ENCODE measurements around the gene HS3ST3B1.

HS3ST3B1 gene

DNA sequence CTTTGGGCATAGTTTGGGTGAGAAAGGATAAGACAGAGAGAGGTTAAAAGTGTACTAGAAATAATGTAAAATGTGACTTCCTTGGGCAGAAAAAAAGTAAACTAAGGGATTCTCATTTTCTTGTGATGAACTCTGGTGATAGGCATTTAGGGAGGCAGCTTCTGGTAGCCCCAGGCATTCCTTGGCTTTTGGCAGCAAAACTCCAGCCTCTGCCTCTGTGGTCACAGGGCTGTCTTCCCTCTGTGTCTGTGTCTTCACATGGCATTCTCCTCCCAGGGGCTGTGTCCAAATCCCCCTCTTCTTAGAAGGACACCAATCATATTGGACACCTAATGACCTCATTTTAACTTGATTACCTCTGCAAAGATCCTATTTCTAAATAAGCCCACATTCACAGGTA is 54.7 kb downstream of the HS3ST3B1 start:
- DNase-seq, result no peak

DNA sequence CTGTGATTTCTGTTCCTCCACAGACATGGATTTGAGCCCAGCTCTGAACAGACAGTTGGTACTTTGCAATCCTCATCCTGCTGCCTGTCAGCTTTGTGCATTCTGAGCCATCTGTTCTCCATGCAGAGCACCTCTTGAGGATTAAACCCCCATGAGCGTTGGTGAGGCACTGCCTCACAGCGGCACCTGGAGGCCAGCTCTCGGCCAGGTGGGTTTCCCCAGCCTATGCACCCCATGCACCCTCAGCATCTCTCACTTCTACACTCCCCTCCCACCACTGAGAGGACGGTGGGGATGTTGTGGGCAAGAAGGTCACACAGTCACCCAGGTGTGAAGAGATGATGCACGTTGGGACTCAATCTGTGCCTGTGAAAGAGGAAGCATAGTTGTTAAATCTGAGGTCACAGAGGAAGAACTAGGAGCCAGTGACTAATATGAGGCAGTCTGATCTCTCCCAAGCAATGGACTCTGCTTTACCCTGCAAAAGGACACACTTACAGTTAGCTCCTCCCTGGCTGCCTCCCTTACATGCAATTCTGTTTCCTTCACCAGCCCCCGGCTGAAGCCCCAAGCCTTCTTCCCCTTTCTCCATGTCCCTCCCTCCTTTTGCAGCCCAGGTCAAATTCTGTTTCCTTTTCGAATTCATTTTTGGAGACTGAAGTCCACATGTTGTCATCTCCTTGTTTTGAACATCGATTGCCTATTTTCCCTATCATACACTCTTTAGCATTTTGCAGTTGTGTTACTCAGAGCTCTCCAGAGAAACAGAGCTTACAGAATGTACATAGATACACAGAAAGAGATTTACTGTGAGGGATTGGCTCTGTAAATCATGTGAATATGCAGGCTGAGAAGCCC is 58.5 kb downstream of the HS3ST3B1 start:
- no peak for DNase-seq

DNA sequence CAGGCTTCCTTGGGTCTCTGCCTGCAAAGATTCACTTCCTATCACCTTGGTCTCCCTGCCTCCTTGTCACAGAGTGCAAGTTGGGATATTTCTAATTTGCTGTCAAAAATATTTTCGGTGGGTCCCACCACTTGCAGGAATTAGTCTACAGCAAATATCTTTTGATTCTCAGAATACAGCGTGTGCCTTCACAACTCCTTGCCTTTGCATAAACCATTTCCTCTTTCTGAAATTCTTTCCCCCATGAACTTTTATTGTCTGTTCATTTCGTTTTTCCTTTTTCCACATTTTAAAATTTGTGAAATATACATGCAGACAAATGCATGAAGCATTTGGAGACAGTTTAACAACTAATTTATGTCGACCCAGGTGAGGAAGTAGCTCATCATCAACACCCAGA is 60.0 kb downstream of the HS3ST3B1 start:
- no peak for DNase-seq

DNA sequence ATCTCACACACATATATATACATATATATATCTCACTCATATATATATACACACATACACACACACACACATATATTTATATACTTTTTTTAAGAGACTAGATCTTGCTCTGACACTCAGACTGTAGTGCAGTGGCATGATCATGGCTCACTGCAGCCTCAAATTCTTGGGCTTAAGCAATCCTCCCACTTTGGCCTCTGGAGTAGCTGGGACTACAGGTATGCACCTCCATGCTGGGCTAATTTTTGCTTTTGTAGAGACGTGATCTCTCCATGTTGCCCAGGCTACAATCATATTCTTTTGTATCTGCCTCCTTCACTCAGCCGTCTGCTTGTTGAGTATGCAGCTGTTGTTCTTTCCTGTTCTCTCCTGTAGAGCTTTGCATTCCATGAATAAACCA is 60.6 kb downstream of the HS3ST3B1 start:
- no peak for DNase-seq

DNA sequence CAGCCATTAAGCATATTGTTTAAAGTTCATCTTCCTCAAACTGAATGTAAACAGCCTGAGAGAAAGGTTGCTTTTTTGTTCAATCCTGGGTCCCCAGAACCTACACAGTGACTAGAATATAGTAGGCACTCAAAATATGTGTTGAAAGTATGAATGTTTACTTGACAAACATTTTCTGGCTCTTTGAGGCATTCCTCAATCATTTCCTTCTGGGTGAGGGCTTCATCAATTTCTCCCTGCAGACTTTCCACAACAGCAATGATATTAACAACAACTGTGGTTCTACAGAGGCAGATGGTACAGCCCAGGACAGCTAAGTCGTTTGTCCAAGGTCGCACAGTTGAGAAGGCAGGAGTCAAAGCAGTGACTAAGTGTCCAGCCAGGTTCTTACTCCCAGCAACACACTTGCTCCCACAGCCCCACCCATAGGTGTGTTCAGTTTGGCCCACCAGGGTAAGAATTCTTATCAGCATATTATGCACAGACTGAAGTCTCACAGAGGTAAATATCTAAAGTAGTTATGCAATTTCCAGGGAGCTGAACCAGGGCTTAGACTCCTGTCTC is 61.1 kb downstream of the HS3ST3B1 start:
- no peak for DNase-seq

DNA sequence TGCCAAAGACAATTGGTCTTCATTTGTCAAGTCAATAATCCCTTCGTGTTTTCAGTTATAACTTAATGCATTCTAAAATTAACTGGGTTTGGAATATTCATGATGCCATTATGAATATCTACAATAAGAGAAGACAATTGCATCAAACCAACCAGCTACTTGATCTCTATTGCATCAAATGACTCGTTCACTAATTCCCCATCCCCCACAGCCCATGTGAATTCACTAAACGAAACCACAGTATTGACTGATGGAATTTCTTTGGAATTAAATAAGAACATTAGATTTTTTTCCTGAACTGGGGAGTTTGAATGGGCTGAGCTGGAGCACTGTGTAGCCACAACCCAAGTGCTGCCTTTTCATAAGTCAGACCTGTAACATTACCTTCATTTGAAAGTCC is 65.3 kb downstream of the HS3ST3B1 start:
- DNase-seq, result no peak

DNA sequence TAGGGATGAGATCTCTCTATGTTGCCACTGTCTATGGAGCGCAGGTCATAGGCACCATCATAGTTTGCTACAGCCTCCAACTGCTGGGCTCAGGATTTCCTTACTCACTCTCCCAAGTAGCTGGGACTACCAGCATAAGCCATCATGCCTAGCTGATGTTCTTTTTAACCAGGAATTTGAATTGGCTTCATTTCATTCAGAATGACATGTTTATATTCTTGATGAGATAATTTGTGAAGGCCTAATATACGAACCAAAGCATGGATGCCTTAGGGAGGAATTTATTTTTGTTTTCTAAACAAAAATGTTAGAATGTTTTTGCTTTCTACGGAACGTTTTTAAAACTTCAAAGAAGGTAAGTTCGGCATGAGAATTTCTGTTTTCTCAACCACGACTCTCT is 71.6 kb downstream of the HS3ST3B1 start:
- DNase-seq, result no peak

DNA sequence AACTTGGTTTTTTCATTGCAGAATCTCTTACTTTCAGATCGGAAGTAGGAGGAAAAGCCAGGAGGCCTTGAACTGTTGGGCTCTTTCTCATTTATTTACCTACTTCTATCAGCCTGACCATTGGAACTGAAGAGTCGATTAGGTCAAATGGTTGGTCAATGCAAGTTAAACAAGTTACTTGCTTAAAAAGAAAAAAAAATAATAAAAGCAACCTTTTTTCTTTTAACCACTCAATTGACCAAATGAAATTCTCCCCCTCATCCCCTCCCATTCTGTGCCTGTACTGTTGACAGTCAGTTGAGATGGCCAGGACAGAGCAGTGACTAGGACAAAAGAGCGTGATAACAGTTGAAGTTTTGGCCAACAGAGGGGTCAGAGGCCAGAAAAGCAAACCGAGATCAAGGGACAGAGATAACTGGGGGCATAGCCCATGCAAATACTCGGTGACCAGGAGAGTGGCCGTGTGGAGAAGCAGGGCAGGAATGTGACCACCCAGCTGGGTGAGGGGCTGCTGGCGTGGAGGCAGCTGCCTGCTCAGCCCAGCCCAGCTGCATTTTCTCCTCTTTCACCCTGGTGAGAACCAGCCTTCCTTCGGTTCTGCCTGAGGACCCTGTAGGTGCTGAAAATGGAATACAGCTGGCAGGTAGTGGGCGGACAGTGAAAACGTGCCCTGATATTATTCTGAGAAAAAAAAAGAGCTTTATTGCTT is 72.2 kb downstream of the HS3ST3B1 start:
- DNase-seq, result no peak

DNA sequence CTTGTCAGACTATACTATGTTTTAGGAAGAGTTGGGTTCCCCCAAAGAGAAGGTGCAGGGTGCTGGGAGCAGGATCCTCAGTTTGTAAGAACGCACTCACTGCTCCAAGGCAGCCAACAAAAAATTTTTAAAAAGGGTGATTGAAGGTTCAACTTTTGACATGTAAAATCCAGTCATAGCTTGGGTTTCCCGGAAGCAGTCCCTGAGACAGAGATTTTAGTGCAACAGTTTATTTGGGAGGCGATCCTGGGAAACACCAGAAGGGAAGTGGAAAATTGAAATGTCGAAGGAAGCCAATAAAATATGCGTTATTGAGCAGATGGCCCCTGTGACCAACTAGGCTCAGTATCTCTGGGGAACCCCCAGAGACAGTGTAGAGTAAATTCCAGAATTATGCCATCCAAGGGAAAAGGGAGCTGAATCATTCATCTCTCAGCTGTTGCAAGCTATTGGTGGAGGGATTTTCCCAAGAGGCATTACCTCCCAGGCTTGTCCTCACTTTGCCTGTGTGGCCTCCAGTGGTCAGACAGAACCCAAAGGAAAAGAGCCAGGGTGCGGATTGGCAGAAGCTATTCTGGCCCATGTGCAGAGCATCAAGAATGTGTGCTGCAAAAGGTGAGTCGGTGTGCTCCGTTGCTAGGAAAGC is 72.9 kb downstream of the HS3ST3B1 start:
- no peak for DNase-seq

DNA sequence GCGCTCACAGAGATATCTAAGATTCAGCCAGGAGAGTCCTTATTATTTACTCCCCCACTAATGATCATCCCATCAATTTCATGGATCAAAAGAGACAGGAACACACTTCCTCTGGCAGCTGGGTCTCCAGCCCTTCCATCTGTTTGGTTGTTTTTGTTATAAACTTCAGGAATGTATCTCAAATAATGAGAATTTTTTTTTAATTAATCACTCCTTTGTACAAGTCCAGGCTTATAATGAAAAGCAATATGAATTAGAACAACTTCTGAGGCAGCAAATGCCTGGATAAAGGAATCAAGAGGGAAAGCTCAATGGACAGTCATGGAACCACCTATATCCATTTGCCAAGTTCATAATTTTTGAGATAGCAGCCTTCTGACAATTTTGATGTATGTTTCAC is 73.4 kb downstream of the HS3ST3B1 start:
- no peak for DNase-seq

DNA sequence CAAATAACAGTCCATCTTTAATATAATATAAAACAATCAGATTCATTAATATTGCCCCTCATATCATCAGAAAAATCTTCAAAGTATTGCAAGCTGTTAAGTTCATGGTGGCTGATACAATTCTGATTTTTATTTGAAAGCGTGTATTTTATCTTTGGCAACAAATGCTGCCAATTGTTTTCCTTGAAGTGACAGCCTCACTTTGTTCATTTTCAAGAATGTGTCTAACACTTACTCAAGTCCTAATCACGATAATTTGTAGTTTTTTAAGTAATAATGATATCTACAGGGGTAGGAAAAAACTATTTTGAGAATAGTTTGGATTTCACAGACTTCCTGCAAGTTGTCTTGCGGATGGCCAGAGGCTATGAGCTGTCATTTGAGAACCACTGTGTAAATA is 75.8 kb downstream of the HS3ST3B1 start:
- no peak for DNase-seq

DNA sequence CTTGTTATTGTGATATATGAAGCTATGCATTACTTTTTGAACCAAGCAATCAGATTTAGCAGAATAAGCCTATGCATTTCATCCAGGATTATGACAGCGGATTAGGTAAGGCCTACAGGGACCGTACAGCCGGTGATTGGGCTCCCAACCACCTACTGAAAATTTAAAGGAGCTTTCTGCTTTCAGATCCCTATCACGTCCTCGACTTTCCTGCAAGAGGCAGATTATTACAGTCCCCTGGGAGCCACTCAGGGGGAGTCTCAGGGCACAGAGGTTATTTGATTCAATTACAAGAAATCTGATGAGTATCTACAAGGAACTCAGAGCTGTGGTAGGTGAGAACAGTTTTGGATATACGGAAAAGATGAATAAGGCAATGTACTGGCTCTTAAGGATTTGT is 80.7 kb downstream of the HS3ST3B1 start:
- DNase-seq, result no peak

DNA sequence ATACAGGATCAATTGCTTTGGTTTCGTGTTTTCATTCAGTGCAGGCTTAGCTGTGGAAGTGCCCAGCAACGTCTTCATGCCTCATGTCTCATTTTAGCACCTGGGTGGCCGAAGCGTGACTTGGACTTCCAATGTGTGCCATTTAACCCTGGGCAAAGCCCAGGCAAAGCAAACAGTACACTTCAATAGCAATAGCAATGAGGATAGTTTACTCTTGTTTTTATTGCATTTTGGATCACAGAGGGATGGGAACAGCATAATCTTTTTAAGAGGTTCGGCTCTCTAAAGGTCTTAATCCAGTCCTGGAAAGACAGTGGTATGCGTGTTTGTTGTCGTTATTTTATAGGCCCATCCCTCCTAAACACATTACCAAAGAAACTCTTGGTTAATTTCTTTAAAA is 86.2 kb downstream of the HS3ST3B1 start:
- DNase-seq, result no peak

DNA sequence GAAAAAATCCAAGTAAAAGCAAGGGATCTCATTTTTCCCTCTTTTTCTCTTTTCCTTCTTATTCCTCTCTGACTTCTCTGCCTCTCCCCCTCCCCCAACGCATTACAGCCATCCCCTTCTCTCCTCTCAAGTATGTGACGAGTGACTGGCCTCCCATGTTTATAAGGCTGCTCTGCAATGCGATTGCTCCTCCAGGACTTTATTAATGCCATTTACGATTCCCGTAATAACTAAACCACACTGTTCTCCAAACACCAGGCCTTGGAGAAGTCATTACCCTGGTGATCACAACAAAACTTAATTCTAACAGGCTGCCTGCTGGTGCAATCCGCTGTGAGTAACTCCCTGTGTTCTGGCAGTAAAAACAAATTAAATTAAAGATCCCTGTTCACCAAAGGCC is 88.8 kb downstream of the HS3ST3B1 start:
- DNase-seq, result no peak

DNA sequence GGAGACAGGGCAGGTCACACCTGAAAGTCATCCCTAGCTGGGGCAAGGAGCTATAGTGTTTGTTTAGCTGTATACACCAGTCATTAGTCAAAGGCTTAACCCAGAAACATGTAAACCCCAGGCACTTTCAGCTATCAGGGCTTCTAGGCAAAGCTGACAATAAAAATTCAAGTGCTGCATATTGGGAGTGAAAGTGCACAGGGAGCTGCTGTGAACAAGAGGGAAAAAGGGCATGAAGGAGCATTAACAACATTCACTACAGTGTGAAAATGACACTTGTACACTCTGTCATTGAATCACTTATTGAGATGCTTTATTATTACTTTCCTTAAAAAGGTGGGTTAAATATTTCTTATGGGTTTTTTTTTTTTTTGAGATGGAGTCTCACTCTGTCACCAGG is 92.8 kb downstream of the HS3ST3B1 start:
- no peak for DNase-seq

DNA sequence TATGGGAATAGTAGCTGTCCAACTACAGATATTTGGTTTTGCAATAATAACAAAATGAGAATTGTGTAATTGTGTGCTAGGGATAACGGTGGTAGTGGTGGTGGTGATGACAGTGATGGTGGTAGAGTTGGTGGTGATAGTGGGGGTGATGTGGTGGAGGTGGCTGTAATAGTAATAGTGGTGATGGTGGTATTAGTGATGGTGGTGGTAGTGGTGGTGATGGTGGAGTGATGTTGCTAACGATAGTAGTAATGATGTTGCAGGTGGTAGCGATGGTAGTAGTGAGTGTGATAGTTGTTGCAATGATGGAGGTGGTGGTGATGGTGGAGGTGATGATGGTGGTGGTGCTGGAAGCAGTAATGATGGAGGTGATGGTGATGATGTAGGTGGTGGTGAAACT is 94.4 kb downstream of the HS3ST3B1 start:
- DNase-seq, result no peak

DNA sequence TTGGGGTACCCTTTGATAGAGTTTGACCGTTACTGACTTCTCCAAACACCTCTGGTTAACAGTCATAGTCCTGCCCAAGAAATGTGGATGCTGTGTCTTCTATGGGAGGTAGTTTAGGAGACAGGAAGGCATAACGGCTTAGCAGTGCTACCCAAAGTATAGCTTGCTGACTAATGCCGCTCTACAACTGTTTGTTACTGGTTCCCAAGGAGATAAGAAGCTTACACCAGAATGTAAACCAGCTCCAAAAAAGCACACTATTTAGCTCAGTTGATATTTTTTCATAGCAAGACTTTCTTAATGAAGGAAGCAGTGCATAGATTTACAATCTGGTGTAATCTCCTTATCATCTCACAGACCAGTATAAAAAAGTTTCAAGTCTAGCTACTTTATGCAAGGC is 95.7 kb downstream of the HS3ST3B1 start:
- no peak for DNase-seq

DNA sequence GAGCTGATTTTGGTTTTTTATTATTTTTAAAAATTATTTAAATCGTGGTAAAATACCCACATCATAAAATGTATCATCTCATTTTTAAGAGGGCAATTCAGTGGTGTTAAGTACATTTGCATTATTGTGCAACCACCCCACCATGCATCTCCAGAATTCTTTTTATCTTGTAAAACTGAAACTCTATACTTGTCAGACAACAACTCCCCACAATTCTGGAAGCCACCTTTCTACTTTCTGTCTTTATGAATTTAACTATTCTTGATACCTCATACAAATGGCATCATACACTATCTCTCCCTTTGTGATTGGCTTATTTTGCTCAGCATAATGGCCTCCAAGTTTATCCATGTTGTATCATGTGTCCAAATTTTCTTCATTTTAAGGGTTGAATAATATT is 97.9 kb downstream of the HS3ST3B1 start:
- no peak for DNase-seq
